SIG-M5 treated with dmso at 0.1 percent for 504 hours (cell line): ENCODE results near the gene CHST6.
"Not testable (repeated sequence)": the region's sequence is repeated elsewhere in the genome, so short reads cannot be mapped to it uniquely, and the experiment has no call there.

Experiments
- DNase-seq: peaks from one replicate; lab custom pipeline; 2025; ENCODE audit not compliant: unreplicated experiment; lab: John Stamatoyannopoulos, UW

CHST6 gene

DNA sequence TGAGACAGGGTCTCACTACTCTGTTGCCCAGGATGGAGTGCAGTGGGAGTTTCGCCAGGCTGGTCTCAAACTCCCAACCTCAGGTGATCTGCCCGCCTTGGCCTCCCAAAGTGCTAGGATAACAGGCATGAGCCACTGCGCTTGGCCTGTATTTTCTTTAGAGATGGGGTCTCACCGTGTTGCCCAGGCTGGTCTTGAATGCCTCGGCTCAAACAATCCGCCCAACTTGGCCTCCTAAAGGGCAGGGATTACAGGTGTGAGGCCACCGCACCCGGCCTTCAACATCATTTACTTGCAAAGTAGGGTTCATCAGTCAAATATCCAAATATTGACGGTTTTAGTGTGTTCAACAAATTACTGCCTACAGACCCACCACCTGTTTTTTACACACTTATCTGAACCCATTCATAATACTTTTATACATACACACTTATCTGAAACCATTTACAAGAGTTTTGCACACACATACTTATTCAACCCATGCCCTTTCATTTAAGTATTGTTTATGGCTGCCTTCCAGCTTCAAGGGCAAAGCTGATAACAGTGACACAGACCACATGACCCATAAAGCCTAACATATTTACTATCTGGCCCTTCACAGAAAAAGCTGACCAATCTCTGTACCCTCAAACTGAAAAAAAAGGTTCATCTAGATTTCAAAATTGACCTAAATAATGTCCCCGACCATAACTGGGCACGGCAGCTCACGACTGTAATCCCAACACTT, 42.6 kb downstream of the CHST6 start:
- DNase-seq = no peak

DNA sequence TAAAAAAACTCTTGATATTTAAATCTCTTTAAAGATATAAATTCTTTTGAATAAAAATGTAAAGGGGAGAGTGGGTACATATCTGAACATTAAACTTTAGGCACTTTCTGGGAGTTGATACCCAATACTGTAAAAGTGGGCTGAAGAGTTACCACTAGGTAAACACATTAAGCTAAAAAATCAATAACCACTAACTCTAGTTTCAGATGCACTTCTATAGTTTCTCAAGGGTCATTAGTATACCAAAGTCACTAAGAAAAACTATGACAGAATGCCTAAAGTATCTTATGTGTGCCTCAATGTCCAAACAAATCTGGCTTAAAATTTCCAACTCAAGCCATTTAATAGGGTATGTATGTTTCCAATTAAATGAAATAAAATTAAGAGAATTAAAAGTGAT, 48.8 kb downstream of the CHST6 start:
- DNase-seq = no peak

DNA sequence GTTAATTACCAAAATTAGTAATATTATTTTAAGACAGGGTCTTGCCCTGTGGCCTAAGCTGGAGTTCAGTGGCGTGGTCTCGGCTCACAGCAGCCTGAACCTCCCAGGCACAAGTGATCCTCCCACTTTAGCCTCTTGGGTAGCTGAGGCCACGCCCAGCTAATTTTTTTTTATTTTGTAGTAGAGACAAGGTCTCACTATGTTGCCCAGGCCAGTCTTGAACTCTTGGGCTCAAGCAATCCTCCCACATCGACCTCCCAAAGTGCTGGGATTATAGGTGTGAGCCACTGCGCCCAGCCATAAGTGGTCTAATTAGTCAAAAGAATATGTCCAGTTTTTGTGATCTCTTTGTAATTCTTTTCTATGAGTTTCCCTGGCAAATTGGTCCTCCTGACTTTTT, 49.9 kb downstream of the CHST6 start:
- no peak for DNase-seq

DNA sequence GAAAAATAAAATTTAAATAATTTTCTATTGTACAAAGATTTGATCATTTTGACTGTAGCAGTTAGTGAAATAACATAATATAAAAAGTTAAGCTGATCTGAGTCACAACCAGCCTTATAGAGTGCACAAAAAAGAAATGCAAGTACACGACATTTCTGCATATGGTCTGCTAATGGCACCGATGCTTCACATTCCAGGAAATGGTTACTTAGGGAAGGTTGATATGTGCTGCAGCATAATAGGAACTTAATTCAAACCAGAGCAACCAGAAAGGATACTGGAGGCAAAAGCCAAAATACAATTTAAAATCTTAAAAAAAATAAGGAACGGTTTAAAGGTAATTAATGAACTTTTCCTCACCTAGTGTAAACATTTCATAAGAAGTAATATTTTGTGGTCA, 51.9 kb downstream of the CHST6 start:
- DNase-seq = no peak

DNA sequence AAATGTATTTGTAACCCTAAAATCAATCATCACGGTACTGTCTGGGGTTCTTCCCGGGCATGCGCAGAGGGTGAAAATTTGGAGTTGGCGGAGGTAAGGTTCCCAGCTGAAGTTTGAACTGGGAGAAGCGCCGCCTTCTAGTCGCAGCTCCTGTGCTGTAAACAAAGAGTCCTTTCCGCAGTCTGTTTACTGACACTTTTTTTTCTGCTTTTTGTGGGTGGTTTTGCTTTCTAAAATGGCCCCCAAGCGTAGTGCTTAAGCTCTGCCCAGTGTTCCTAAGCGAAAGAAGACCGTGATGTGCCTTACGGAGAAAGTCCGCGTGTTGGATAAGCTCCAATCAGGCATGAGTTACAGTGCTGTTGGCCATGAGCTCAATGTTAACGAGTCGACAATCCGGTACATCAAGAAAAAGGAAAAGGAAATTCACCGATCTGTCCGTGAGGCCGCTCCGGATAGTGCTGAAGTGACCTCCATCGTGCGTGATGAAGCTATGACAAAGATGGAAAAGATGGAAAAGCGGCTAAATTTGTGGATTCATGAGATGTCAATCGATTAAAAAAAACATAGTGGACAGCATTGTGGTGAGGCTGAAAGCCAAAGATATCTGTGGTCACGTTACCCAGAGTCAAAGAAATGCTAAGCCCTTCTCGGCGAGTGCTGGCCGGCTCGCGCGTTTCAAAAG, 61.4 kb downstream of the CHST6 start:
- peak; percentile 91 for DNase-seq

DNA sequence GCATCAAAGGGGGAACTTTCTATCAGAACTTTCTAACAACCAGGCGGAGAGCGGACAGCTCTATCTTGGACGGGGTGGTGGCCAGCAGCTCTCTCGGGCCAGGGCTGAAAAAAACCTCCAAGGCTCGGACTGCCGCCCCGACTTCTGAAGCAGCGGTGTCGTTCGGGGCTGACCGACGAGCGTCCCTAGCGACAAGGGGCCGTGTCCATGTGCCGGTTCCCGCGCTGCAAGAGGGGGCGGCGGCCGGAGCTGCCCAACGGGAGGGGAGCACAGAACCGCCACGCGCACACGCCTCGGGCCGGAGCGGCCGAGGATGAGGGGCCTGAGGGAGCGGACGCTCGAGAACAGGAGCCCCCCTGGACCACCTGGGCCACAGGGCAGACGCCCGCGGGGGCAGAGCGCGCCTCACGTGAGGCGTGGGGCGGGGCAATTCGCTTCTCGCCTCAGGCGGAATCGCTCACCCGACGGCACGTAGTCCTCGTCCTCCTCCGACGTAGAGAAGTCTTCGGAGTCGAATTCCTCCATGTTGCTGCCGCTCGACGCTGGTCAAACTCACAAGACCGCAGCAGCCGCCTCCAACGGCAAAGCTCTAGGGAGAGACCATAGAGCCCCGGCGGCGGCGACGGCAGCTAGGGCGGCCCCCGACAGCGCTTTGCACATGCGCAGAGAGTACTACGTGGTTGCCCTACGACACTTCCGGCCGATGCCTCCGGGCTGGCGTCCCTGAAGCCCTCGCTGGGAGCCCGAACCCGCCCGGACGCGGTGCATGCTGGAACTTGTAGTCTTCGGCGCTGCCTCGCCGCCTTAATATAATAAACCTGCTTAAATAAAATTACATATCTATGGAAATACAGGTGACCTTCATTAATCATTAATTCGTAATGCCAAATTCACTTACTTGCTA, 62.2 kb downstream of the CHST6 start, which contains the start of gene CFDP1:
Gene CFDP1 (minus strand): TSS at position 676 of the 904 bp plus-strand sequence. CDS start 151 bp downstream, at position 525.
- DNase-seq = peak; percentile 91

DNA sequence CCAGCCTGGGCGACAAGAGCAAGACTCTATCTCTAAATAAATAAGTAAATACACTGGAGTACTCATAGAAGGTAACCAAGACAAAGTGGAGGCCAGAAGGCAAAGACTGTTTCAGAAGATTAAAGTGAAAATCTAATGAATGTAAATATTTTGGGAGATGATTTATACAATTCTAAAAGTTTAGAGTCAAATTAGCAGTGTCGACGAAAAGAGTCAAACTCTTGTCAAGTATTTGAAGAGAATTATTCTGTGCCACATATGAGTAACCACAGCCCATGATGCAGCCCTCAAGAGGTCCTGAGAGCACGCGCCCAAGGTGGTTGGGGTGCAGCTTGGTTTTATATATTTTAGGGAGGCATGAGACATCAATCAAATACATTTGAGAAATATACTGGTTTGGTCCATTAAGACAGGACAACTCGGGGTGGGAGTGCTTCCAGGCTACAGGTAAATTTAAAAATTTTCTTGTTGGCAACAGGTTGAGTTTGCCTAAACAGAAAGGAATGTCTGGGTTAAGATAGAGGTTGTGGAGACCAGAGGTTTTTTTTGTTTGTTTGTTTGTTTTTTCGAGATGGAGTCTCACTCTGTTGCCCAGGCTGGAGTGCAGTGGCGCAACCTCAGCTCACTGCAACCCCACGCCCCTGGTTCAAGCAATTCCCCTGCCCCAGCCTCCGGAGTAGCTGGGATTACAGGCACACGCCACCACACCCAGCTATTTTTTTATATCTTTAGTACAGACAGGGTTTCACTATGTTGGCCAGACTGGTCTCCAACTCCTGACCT, 65.4 kb downstream of the CHST6 start:
- no peak for DNase-seq

DNA sequence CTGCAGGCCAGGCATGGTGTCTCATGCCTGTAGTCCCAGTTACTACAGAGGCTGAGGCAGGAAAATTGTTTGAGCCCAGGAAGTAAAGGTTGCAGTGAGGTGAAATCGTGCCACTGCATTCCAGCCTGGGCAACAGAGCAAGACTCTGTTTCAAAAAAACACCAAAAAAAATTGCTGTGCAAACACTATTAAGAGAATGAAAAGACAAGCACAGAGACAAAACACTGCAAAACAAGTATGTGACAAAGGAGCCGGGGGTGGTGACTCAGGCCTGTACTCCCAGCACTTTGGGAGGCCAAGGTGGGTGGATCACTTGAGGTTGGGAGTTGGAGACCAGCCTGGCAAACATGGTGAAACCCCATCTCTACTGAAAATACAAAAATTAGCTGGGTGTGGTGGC, 68.7 kb downstream of the CHST6 start:
- DNase-seq = not testable (repeated sequence)

DNA sequence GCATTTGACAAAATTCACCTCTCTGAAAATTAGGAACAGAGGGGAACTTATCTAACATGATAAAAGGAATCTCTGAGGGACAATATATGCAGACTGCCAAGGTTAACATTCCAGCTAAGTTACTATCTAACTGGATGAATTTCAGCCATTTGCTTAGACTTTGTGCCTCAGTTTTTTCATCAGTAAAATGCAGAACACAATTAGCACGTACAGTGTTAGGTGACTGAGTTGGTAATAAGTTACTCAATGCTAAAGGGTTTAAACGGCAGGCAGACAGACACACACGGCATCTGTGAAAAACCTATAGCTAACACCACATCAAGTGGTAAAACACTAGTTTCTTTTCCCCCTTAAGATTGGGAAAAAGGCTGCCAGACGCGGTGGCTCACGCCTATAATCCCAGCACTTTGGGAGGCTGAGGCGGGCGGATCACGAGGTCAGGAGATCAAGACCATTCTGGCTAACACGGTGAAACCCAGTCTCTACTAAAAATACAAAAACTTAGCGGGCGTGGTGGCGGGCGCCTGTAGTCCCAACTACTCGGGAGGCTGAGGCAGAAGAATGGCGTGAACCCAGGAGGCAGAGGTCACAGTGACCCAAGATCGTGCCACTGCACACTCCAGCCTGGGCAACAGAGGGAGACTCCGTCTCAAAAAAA, 71.0 kb downstream of the CHST6 start:
- not testable (repeated sequence) for DNase-seq

DNA sequence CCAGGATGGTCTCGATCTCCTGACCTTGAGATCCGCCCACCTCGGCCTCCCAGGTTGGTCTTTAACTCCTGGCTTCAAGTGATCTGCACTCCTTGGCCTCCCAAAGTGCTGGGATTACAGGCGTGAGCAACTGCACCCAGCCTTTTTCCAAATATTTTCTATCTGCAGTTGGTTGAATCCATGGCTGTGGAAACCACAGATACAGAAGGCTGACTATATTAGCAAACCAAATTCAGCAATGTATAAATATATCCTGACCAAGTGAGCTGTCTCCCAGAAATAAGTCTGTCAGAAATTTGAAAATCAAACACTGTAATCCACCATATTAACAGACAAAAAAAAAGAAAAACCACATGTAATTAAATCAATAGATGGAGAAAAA, 71.5 kb downstream of the CHST6 start:
- no peak for DNase-seq
